Cardiac muscle cell (in vitro differentiated cells and primary cell): ENCODE measurements around the gene CDKL5. TPM values are rescaled to one million over a fixed set of nuclear protein-coding genes. Genes with fewer than 3 reads are reported as not detected.

Experiments used
- DNase-seq, 2 donors: peaks; one replicate each; pipeline versions ENCODE4 v3.0.0 to v3.0.0-alpha.2; 2010 to 2017; ENCODE audit warnings: low read depth in 1 of 2, low spot score in 1 of 2
- H3K27ac ChIP-seq: fragments of 200-600 bp; sonication (generic); 2 replicates; pipeline ENCODE4 v1.5.1; 2016
- H3K27me3 ChIP-seq: fragments of 200-600 bp; sonication (generic); 2 replicates; pipeline ENCODE4 v1.6.0; 2016; ENCODE audit warnings: control low read depth
- H3K36me3 ChIP-seq: fragments of 200-600 bp; sonication (generic); 2 replicates; pipeline ENCODE4 v1.5.1; 2016; ENCODE audit warnings: control low read depth
- H3K4me1 ChIP-seq: fragments of 200-600 bp; sonication (generic); 2 replicates; pipeline ENCODE4 v1.8.1; 2017; ENCODE audit warnings: low read depth, mild to moderate bottlenecking, mixed run types
- H3K4me3 ChIP-seq: fragments of 200-600 bp; sonication (generic); 2 replicates; pipeline ENCODE4 v1.5.1; 2016; ENCODE audit warnings: mild to moderate bottlenecking
- H3K9me3 ChIP-seq: fragments of 200-600 bp; sonication (generic); 2 replicates; pipeline ENCODE4 v1.5.1; 2017; ENCODE audit warnings: low read depth, mild to moderate bottlenecking, control low read depth
- polyA plus RNA-seq: library from polyadenylated mRNA; unstranded; fragments of >200 nt; fragmentation: Nextera tagmentation; extraction: Ambion mirVana; gene quantifications from 2 replicates; pipeline ENCODE4 v1.2.1, GENCODE V29; 2016
- total RNA-seq: library from RNA; depleted of rRNA; stranded (reverse); fragments of >200 nt; gene quantifications from 2 replicates; pipeline ENCODE4 v1.2.3, GENCODE V29; 2016
- TF ChIP-seq, protein P1 (sequence below): IDR thresholded peaks from 2 replicates; pipeline ENCODE4 v1.5.1; 2012; ENCODE audit warnings: low read depth, mild to moderate bottlenecking, low read length

Gene CDKL5
- total and polyA plus RNA-seq, 2 experiments from 2014 or later, result 2.7 to 12.9 TPM

DNA sequence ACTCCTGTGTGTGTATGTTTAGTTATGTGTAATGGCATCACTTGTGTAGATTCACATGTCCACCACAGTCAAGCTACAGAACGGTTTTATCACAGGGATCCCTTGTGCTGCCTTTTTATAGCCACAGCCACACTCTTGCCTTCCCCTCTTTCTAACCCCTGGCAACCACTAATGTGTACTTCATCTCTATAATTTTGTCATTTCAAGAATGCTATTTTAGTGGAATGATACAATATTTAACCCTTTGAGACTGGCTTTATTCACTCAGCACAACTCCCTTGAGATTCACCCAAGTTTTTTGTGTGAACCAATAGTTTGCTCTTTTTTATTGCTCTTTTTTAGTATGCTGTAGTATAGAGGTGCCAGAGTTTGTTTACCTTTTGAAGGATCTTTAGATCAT, 112.1 kb downstream of the CDKL5 start:
- H3K27me3 ChIP-seq, result no peaks in the 10 kb centered on the region
- DNase-seq, result no peak
- no peaks in the 10 kb centered on the region for H3K4me1 ChIP-seq
- H3K27ac ChIP-seq, result no peak overlapping the region
- H3K4me3 ChIP-seq, result no peak overlapping the region
- TF ChIP-seq, protein P1, sequence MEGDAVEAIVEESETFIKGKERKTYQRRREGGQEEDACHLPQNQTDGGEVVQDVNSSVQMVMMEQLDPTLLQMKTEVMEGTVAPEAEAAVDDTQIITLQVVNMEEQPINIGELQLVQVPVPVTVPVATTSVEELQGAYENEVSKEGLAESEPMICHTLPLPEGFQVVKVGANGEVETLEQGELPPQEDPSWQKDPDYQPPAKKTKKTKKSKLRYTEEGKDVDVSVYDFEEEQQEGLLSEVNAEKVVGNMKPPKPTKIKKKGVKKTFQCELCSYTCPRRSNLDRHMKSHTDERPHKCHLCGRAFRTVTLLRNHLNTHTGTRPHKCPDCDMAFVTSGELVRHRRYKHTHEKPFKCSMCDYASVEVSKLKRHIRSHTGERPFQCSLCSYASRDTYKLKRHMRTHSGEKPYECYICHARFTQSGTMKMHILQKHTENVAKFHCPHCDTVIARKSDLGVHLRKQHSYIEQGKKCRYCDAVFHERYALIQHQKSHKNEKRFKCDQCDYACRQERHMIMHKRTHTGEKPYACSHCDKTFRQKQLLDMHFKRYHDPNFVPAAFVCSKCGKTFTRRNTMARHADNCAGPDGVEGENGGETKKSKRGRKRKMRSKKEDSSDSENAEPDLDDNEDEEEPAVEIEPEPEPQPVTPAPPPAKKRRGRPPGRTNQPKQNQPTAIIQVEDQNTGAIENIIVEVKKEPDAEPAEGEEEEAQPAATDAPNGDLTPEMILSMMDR, result no peak
- H3K36me3 ChIP-seq, result no peaks in the 10 kb centered on the region
- no peaks in the 10 kb centered on the region for H3K9me3 ChIP-seq

DNA sequence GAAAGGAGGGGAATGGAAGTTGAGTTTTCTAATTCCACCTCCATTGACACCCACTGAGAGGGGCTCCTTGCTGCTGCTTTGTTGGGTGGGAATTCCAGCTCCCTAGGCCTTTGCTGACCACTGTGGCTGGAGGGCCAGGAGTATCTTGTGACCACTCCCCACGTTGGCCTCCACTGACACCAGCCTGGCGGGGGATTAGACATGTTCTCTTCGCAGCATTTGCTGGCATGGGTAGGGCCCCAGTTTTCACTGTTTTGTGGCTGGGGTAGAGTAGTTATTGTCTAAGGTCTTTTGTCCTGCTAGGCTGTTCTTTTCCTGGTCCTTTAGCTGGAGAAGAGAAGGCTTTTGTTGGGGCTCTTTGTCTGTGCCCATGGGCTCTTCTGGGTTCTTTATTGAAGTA, 116.7 kb downstream of the CDKL5 start:
- no peak overlapping the region for H3K4me3 ChIP-seq
- no peaks in the 10 kb centered on the region for H3K27me3 ChIP-seq
- H3K4me1 ChIP-seq, result no peaks in the 10 kb centered on the region
- TF ChIP-seq, protein P1, result no peak
- no peak for DNase-seq
- H3K36me3 ChIP-seq, result no peaks in the 10 kb centered on the region
- no peak overlapping the region for H3K27ac ChIP-seq
- H3K9me3 ChIP-seq, result no peaks in the 10 kb centered on the region

DNA sequence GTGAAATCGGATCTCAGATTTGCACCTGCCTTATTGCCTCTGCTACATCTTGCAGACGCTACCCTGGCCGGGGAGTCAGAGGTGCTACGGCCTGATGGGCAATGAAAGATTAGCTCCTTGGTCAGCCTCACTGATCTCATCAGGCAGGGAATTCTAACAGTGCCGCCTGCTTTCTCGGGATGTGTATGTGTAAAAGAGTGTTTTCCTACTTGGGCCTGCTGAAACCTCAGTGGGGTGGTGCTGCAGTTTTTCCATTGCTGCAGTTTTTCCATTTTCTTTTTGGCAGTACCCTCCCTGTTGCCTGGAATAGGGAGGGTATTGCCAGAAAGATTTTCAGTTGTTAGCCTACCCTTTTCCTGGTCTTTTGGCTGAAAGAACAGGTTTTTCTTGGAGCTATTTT, 117.5 kb downstream of the CDKL5 start:
- no peaks in the 10 kb centered on the region for H3K27me3 ChIP-seq
- H3K36me3 ChIP-seq, result no peaks in the 10 kb centered on the region
- H3K27ac ChIP-seq, result no peak overlapping the region
- H3K4me1 ChIP-seq, result no peaks in the 10 kb centered on the region
- no peak overlapping the region for H3K4me3 ChIP-seq
- no peak for DNase-seq
- H3K9me3 ChIP-seq, result no peaks in the 10 kb centered on the region
- TF ChIP-seq, protein P1, result no peak

DNA sequence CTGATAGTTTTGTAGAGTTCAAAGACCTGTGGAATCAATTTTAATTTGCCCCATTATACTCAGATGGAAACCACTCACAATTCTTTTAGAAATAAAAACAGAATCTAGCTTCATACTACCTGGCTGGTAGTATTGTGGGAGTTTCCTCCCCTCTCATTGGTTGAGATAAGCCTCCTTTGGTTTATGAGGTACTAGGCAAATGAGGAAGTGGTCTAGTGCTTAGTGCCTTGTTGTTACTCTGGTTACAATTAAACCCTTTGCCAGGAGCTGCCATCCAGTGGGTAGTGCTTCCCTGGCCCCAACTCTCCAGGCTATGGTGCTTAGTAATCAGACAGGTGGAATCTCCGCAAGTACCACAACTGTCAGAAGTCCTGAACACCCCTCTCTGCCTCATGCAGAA, 118.3 kb downstream of the CDKL5 start:
- no peaks in the 10 kb centered on the region for H3K36me3 ChIP-seq
- no peak overlapping the region for H3K4me3 ChIP-seq
- TF ChIP-seq, protein P1, result no peak
- no peaks in the 10 kb centered on the region for H3K4me1 ChIP-seq
- no peaks in the 10 kb centered on the region for H3K27me3 ChIP-seq
- H3K27ac ChIP-seq, result no peak overlapping the region
- no peak for DNase-seq
- H3K9me3 ChIP-seq, result no peaks in the 10 kb centered on the region

DNA sequence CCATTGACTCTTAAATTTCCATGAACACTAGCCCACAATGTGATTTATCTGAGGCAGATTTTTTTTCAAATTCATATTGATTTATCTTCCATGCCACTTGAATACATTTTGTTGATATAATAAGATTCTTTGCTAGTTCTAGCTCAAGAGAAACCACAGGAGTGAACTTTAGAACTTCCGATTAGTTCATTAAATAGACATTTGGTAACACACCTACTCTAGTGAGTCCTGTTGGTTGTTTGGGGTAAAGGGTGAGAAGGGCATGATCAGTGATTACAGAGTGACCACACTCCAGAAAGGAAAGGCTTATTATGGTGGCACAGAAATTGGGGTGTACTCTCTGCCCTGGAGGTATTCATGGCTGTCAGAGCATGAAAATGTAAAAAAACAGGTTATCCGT, 120.4 kb downstream of the CDKL5 start:
- TF ChIP-seq, protein P1, result no peak
- peaks cover 5% of the 10 kb centered on the region for H3K4me1 ChIP-seq
- no peak for DNase-seq
- H3K27ac ChIP-seq, result no peak overlapping the region
- H3K4me3 ChIP-seq, result no peak overlapping the region
- no peaks in the 10 kb centered on the region for H3K27me3 ChIP-seq
- no peaks in the 10 kb centered on the region for H3K36me3 ChIP-seq
- no peaks in the 10 kb centered on the region for H3K9me3 ChIP-seq

DNA sequence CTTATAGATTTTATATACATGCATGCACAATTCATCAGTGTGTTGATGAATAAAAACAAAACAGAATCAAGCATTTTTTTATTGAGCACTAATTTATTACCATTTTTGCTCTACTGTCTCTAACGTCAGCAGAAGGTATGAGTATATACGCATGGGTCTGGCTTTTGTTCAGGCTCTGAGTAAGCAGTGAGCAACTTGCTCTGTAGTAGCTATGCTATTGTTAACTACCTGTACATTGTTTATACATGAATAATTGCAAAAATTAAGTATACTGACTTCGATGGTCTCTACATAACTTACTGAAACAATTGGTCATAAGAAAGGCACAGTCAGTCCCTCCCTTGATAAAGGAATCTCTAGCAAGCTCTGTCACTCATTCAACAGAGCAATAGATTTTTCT, 123.6 kb downstream of the CDKL5 start:
- H3K4me1 ChIP-seq, result peaks cover 5% of the 10 kb centered on the region
- no peaks in the 10 kb centered on the region for H3K27me3 ChIP-seq
- TF ChIP-seq, protein P1, result no peak
- H3K9me3 ChIP-seq, result no peaks in the 10 kb centered on the region
- no peaks in the 10 kb centered on the region for H3K36me3 ChIP-seq
- no peak overlapping the region for H3K4me3 ChIP-seq
- no peak for DNase-seq
- no peak overlapping the region for H3K27ac ChIP-seq
